ENCODE results near the gene METRN.

The METRN gene

GRCh38 chr16:721765-722540 lies 7.0 kb downstream of the METRN start:
- peak in 1 of 58 donors; percentile 39 for DNase-seq

GRCh38 chr16:722835-723633 lies 8.1 kb downstream of the METRN start:
- DNase-seq, result no peak

- no peak for DNase-seq
These were observed 8.8 kb downstream of the METRN start for GRCh38 chr16:723695-724094.

GRCh38 chr16:724188-725040 lies 9.5 kb downstream of the METRN start:
- DNase-seq, result no peak

GRCh38 chr16:725041-725376 lies 10.1 kb downstream of the METRN start:
- DNase-seq, result no peak

GRCh38 chr16:725463-726187 lies 10.7 kb downstream of the METRN start:
- no peak for DNase-seq

- DNase-seq, result peak in 1 of 58 donors; percentile 27
These were observed 11.2 kb downstream of the METRN start for GRCh38 chr16:726188-726437.

- DNase-seq, result peak in 51 of 58 donors; percentile 19 to 80 (median 61)
These were observed 11.7 kb downstream of the METRN start, which contains the start of the genes CCDC78 and HAGHL for GRCh38 chr16:726438-727290. Gene CCDC78 (minus strand): TSS chr16:726443. CDS start chr16:726367, 76 bp downstream. Gene HAGHL (plus strand): TSS chr16:727106. CDS start chr16:727510, 404 bp downstream.

- no peak for DNase-seq
These were observed 12.5 kb downstream of the METRN start for GRCh38 chr16:727291-727977.

GRCh38 chr16:728131-728889 lies 13.4 kb downstream of the METRN start:
- DNase-seq, result peak in 50 of 58 donors; percentile 28 to 82 (median 61)

GRCh38 chr16:728890-729744 lies 14.2 kb downstream of the METRN start:
- DNase-seq, result peak in 5 of 58 donors; percentile 29 to 60 (median 44)

- no peak for DNase-seq
These were observed 15.1 kb downstream of the METRN start for GRCh38 chr16:729768-730665.

GRCh38 chr16:730666-731509 lies 16.0 kb downstream of the METRN start:
- DNase-seq, result no peak

GRCh38 chr16:732332-732731 lies 17.4 kb downstream of the METRN start:
- no peak for DNase-seq

- DNase-seq, result peak in 1 of 58 donors; percentile 31
These were observed 18.0 kb downstream of the METRN start for GRCh38 chr16:732936-733335.

Data from anterior cingulate cortex (tissue), 58 donors.